H1 (cell line): ENCODE measurements around the gene TP73. TPM values are rescaled to one million over a fixed set of nuclear protein-coding genes. Genes with fewer than 3 reads are reported as not detected.

Experiments
- CHD7 ChIP-seq: fragments of 300-600 bp; sonication (generic); IDR thresholded peaks from 2 replicates; pipeline ENCODE4 v1.7.1; 2012; ENCODE audit warnings: low read length, moderate library complexity, mild to moderate bottlenecking, inconsistent platforms; ENCODE audit not compliant: insufficient replicate concordance
- EZH2 ChIP-seq: fragments of 200-600 bp; sonication (generic); IDR thresholded peaks from 2 replicates; pipeline ENCODE4 v1.7.1; 2012; ENCODE audit warnings: low read depth, mild to moderate bottlenecking, moderate library complexity, low read length, inconsistent platforms; ENCODE audit not compliant: severe bottlenecking
- MAX ChIP-seq: IDR thresholded peaks from 2 replicates; pipeline ENCODE4 v1.6.1; 2012; ENCODE audit warnings: inconsistent platforms
- NRF1 ChIP-seq: IDR thresholded peaks from 2 replicates; pipeline ENCODE4 v1.6.1; 2011; ENCODE audit warnings: mild to moderate bottlenecking, low read depth, low read length, improper control_type of control experiment
- POLR2AphosphoS5 ChIP-seq: IDR thresholded peaks from 2 replicates; pipeline ENCODE4 v1.6.1; 2011; ENCODE audit warnings: low read depth, low read length
- RXRA ChIP-seq: IDR thresholded peaks from 2 replicates; pipeline ENCODE4 v1.6.1; 2011; ENCODE audit warnings: low read depth, mild to moderate bottlenecking, low read length, moderate library complexity; ENCODE audit not compliant: insufficient read depth
- SIX5 ChIP-seq: IDR thresholded peaks from 2 replicates; pipeline ENCODE4 v1.6.1; 2011; ENCODE audit warnings: mild to moderate bottlenecking, low read depth, low read length
- TBP ChIP-seq: IDR thresholded peaks from 2 replicates; pipeline ENCODE4 v1.6.1; 2011; ENCODE audit warnings: low read depth, low read length, improper control_type of control experiment
- USF2 ChIP-seq: IDR thresholded peaks from 2 replicates; pipeline ENCODE4 v1.6.1; 2011; ENCODE audit warnings: low read length, improper control_type of control experiment
- polyA plus RNA-seq, 7 experiments: library from polyadenylated mRNA; depleted of rRNA in 3 of 7; stranded (reverse) in 5 of 7; unstranded in 2 of 7; fragments of >200 nt in 5 of 7; fragments of 200-250 nt in 2 of 7; gene quantifications; 1 replicate in 5 of 7; 2 replicates in 1 of 7; 4 replicates in 1 of 7; pipeline versions ENCODE4 v1.2.1 to v1.2.3, GENCODE V29; 2011 to 2013; ENCODE audit warnings: missing spikeins in 2 of 7, mixed read lengths in 2 of 7
- total RNA-seq: library from RNA; stranded (reverse); fragmentation: NEBNext Ultra II Directional; extraction: Animal tissue kit (Norgen Biotek cat#: 25700); gene quantifications from 2 replicates; pipeline ENCODE4 v1.2.1, GENCODE V29; 2021

Gene TP73
- total and polyA plus RNA-seq, 2 of the 8 experiments (the other 6 are each of a cell fraction or from before 2014, with no cell fraction given): 2.6 to 3.1 TPM

GRCh38 chr1:3698660-3699408 lies 46.5 kb downstream of the TP73 start (continued):
- TF ChIP-seq CHD7 (no peak), TBP (no peak), SIX5 (no peak), USF2 (no peak), RXRA (no peak), POLR2AphosphoS5 (no peak), NRF1 (no peak), EZH2 (no peak), MAX (no peak)
